Subcutaneous adipose tissue (tissue), 4 donors: ENCODE measurements around the gene DGKH. TPM values are rescaled to one million over a fixed set of nuclear protein-coding genes. Genes with fewer than 3 reads are reported as not detected.

Source experiments
- CTCF ChIP-seq: fragments of 450-650 bp; IDR thresholded peaks from one replicate; pipeline ENCODE4 v1.5.1; 2016; ENCODE audit warnings: low read depth, mild to moderate bottlenecking, control low read depth, antibody characterized with exemption, moderate library complexity
- total RNA-seq, 4 donors: library from RNA; depleted of rRNA; stranded (reverse); fragments of >200 nt; gene quantifications; one replicate each; pipeline ENCODE4 v1.1.0, GENCODE V29; 2016

DGKH gene
- total RNA-seq, 4 donors from 2014 or later, result 11.9 to 19.8 (median 13.5) TPM

- TF ChIP-seq CTCF, result no peak
Measured at GRCh38 chr13:42246541-42246940, 198.1 kb downstream of the DGKH start.

GRCh38 chr13:42247883-42248282, 199.4 kb downstream of the DGKH start:
- no peak for TF ChIP-seq CTCF

GRCh38 chr13:42255886-42256285, 207.4 kb downstream of the DGKH start:
- TF ChIP-seq CTCF, result no peak

GRCh38 chr13:42258747-42259146, 210.3 kb downstream of the DGKH start:
- TF ChIP-seq CTCF, result no peak

- TF ChIP-seq CTCF, result no peak
Measured at GRCh38 chr13:42259515-42259914, 211.1 kb downstream of the DGKH start.

GRCh38 chr13:42260903-42261654, 212.6 kb downstream of the DGKH start:
- TF ChIP-seq CTCF, result no peak

GRCh38 chr13:42266473-42266872, 218.0 kb downstream of the DGKH start:
- TF ChIP-seq CTCF, result no peak
